ENCODE measurements around the gene PLVAP.

The PLVAP gene

DNA sequence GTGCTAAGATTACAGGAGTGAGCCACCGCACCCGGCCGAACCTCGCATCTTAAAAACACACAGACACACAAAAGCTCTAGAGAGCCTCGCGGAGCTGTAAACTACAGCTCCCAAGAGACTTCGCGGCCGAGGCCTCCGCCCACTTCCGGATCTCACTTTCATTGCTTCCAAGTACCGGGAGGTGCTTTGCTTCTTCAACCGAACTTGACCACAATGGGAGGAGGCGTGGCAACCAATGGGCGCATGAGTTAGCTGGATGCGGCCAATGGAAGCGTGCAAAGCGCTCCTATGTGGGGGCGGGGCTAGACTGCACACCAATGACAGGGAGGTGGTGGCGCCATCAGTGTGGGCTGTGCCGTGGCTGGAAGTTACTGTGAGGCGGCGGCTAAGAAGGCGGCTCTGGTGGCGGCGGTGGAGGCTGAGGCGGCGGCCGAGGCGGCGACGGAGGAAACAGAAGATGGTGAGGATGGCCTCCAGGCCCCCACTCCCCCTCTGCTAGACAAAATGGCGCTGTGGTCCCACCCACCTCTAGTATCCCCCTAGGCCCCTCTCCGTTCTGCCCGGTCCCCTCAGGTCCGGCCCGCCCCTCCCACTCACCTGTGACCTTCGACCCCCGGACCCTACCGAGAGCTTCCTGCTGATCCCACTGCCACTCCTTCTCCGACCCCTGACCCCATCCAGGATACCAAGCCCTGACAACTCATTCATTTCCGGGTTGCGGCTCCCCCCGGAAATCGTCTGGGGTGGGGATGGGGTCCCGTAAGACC is 67.8 kb downstream of the PLVAP start, which contains the start of gene DDA1 (continued):
- TF ChIP-seq ZNF629 (tag by site-specific recombination; IDR thresholded peaks at IDR 0.05) (peak; percentile 57; the same call in 1 of the 2 replicates), ZNF473 (tag by site-specific recombination; IDR thresholded peaks at IDR 0.05) (no peak), ZNF416 (tag by site-specific recombination; IDR thresholded peaks at IDR 0.05) (no peak), ZNF354C (tag by site-specific recombination; IDR thresholded peaks at IDR 0.05; ENCODE audit: borderline replicate concordance, low read depth) (no peak), ZNF585B (tag by site-specific recombination; IDR thresholded peaks at IDR 0.05) (no peak), ZNF366 (tag by site-specific recombination; conservative IDR thresholded peaks at IDR 0.05) (no peak), ZNF558 (tag by site-specific recombination; IDR thresholded peaks at IDR 0.05) (no peak), SP2 (tag by site-specific recombination; IDR thresholded peaks at IDR 0.05) (peak; percentile 100), ZFP3 (tag by site-specific recombination; IDR thresholded peaks at IDR 0.05; ENCODE audit: low read depth) (no peak), ZNF544 (tag by site-specific recombination; IDR thresholded peaks at IDR 0.05) (no peak), TCF7L2 (IDR thresholded peaks at IDR 0.05; ENCODE audit: borderline replicate concordance, low read depth, low read length) (no peak), KLF1 (tag by site-specific recombination; IDR thresholded peaks at IDR 0.05) (peak; percentile 66; the same call in 1 of the 2 replicates), ZNF548 (tag by site-specific recombination; IDR thresholded peaks at IDR 0.05) (no peak), ZNF658 (tag by site-specific recombination; IDR thresholded peaks at IDR 0.05) (no peak), ZNF76 (tag by site-specific recombination; IDR thresholded peaks at IDR 0.05; ENCODE audit: borderline replicate concordance, low read depth) (peak; percentile 87), GLIS2 (tag by site-specific recombination; IDR thresholded peaks at IDR 0.05) (peak; percentile 72), ZNF274 (IDR thresholded peaks at IDR 0.05; ENCODE audit: low read length) (no peak), ZNF274 (tag by site-specific recombination; IDR thresholded peaks at IDR 0.05; ENCODE audit: borderline replicate concordance) (no peak), ZNF600 (tag by site-specific recombination; IDR thresholded peaks at IDR 0.05) (no peak), ZNF146 (tag by site-specific recombination; IDR thresholded peaks at IDR 0.05) (no peak), ZNF174 (tag by site-specific recombination; IDR thresholded peaks at IDR 0.05) (no peak)
- TF ChIP-seq, protein P1, sequence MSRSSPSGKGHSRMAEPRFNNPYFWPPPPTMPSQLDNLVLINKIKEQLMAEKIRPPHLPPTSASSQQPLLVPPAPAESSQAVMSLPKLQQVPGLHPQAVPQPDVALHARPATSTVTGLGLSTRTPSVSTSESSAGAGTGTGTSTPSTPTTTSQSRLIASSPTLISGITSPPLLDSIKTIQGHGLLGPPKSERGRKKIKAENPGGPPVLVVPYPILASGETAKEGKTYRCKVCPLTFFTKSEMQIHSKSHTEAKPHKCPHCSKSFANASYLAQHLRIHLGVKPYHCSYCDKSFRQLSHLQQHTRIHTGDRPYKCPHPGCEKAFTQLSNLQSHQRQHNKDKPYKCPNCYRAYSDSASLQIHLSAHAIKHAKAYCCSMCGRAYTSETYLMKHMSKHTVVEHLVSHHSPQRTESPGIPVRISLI (tag by site-specific recombination; IDR thresholded peaks at IDR 0.05), result no peak
- TF ChIP-seq, protein P2, sequence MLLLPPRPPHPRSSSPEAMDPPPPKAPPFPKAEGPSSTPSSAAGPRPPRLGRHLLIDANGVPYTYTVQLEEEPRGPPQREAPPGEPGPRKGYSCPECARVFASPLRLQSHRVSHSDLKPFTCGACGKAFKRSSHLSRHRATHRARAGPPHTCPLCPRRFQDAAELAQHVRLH (tag by site-specific recombination; IDR thresholded peaks at IDR 0.05), result peak; percentile 30; the same call in 1 of the 2 replicates
- TF ChIP-seq, protein P3, sequence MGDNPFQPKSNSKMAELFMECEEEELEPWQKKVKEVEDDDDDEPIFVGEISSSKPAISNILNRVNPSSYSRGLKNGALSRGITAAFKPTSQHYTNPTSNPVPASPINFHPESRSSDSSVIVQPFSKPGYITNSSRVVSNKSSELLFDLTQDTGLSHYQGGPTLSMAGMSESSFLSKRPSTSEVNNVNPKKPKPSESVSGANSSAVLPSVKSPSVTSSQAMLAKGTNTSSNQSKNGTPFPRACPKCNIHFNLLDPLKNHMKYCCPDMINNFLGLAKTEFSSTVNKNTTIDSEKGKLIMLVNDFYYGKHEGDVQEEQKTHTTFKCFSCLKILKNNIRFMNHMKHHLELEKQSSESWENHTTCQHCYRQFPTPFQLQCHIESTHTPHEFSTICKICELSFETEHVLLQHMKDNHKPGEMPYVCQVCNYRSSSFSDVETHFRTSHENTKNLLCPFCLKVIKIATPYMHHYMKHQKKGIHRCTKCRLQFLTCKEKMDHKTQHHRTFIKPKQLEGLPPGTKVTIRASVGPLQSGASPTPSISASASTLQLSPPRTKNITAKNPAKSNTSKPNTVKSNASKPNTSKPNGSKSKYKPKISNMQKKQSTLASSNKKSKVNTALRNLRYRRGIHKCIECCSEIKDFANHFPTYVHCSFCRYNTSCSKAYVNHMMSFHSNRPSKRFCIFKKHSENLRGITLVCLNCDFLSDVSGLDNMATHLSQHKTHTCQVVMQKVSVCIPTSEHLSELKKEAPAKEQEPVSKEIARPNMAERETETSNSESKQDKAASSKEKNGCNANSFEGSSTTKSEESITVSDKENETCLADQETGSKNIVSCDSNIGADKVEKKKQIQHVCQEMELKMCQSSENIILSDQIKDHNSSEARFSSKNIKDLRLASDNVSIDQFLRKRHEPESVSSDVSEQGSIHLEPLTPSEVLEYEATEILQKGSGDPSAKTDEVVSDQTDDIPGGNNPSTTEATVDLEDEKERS (tag by site-specific recombination; IDR thresholded peaks at IDR 0.05), result no peak
- TF ChIP-seq, protein P4, sequence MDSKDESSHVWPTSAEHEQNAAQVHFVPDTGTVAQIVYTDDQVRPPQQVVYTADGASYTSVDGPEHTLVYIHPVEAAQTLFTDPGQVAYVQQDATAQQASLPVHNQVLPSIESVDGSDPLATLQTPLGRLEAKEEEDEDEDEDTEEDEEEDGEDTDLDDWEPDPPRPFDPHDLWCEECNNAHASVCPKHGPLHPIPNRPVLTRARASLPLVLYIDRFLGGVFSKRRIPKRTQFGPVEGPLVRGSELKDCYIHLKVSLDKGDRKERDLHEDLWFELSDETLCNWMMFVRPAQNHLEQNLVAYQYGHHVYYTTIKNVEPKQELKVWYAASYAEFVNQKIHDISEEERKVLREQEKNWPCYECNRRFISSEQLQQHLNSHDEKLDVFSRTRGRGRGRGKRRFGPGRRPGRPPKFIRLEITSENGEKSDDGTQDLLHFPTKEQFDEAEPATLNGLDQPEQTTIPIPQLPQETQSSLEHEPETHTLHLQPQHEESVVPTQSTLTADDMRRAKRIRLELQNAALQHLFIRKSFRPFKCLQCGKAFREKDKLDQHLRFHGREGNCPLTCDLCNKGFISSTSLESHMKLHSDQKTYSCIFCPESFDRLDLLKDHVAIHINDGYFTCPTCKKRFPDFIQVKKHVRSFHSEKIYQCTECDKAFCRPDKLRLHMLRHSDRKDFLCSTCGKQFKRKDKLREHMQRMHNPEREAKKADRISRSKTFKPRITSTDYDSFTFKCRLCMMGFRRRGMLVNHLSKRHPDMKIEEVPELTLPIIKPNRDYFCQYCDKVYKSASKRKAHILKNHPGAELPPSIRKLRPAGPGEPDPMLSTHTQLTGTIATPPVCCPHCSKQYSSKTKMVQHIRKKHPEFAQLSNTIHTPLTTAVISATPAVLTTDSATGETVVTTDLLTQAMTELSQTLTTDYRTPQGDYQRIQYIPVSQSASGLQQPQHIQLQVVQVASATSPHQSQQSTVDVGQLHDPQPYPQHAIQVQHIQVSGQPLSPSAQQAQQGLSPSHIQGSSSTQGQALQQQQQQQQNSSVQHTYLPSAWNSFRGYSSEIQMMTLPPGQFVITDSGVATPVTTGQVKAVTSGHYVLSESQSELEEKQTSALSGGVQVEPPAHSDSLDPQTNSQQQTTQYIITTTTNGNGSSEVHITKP (tag by site-specific recombination; IDR thresholded peaks at IDR 0.05), result peak; percentile 27; the same call in 1 of the 2 replicates
- TF ChIP-seq, protein P5, sequence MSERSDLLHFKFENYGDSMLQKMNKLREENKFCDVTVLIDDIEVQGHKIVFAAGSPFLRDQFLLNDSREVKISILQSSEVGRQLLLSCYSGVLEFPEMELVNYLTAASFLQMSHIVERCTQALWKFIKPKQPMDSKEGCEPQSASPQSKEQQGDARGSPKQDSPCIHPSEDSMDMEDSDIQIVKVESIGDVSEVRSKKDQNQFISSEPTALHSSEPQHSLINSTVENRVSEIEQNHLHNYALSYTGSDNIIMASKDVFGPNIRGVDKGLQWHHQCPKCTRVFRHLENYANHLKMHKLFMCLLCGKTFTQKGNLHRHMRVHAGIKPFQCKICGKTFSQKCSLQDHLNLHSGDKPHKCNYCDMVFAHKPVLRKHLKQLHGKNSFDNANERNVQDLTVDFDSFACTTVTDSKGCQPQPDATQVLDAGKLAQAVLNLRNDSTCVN (tag by site-specific recombination; optimal IDR thresholded peaks at IDR 0.05), result no peak
- TF ChIP-seq, protein P6, sequence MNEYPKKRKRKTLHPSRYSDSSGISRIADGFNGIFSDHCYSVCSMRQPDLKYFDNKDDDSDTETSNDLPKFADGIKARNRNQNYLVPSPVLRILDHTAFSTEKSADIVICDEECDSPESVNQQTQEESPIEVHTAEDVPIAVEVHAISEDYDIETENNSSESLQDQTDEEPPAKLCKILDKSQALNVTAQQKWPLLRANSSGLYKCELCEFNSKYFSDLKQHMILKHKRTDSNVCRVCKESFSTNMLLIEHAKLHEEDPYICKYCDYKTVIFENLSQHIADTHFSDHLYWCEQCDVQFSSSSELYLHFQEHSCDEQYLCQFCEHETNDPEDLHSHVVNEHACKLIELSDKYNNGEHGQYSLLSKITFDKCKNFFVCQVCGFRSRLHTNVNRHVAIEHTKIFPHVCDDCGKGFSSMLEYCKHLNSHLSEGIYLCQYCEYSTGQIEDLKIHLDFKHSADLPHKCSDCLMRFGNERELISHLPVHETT (tag by site-specific recombination; IDR thresholded peaks at IDR 0.05), result 0 out of 2 replicates have a peak, but pooled peaks have one; percentile 42
- TF ChIP-seq, protein P7, sequence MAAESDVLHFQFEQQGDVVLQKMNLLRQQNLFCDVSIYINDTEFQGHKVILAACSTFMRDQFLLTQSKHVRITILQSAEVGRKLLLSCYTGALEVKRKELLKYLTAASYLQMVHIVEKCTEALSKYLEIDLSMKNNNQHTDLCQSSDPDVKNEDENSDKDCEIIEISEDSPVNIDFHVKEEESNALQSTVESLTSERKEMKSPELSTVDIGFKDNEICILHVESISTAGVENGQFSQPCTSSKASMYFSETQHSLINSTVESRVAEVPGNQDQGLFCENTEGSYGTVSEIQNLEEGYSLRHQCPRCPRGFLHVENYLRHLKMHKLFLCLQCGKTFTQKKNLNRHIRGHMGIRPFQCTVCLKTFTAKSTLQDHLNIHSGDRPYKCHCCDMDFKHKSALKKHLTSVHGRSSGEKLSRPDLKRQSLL (tag by site-specific recombination; IDR thresholded peaks at IDR 0.05), result 0 out of 2 replicates have a peak, but pooled peaks have one; percentile 7

Measured in HEK293 (cell line).